ENCODE results near the gene ZC3H8.
A peak's percentile ranks its signal among the peaks of the same experiment; 100 is the strongest.

ZC3H8 gene

GRCh38 chr2:112194482-112194881, 60.4 kb downstream of the ZC3H8 start:
- no peak for DNase-seq

GRCh38 chr2:112194028-112194427, 60.8 kb downstream of the ZC3H8 start:
- DNase-seq = no peak

- DNase-seq = no peak
Measured at GRCh38 chr2:112189001-112189556, 65.8 kb downstream of the ZC3H8 start.

GRCh38 chr2:112187805-112188596, 66.8 kb downstream of the ZC3H8 start:
- peak; percentile 86 for DNase-seq

- no peak for DNase-seq
Measured at GRCh38 chr2:112187046-112187715, 67.7 kb downstream of the ZC3H8 start.

- no peak for DNase-seq
Measured at GRCh38 chr2:112185131-112185530, 69.7 kb downstream of the ZC3H8 start.

GRCh38 chr2:112184121-112184520, 70.7 kb downstream of the ZC3H8 start:
- DNase-seq = no peak

- DNase-seq = no peak
Measured at GRCh38 chr2:112183327-112184025, 71.4 kb downstream of the ZC3H8 start.

GRCh38 chr2:112182581-112183034, 72.2 kb downstream of the ZC3H8 start:
- no peak for DNase-seq

- DNase-seq = no peak
Measured at GRCh38 chr2:112181571-112182290, 73.1 kb downstream of the ZC3H8 start.

- no peak for DNase-seq
Measured at GRCh38 chr2:112175958-112176573, 78.8 kb downstream of the ZC3H8 start.

GRCh38 chr2:112175333-112175732, 79.5 kb downstream of the ZC3H8 start:
- DNase-seq = no peak

GRCh38 chr2:112174383-112174782, 80.5 kb downstream of the ZC3H8 start:
- DNase-seq = no peak

GRCh38 chr2:112173646-112174319, 81.1 kb downstream of the ZC3H8 start:
- no peak for DNase-seq

GRCh38 chr2:112170495-112170894, 84.3 kb downstream of the ZC3H8 start:
- no peak for DNase-seq

- DNase-seq = peak; percentile 69
Measured at GRCh38 chr2:112168422-112169124, 86.3 kb downstream of the ZC3H8 start.

GRCh38 chr2:112166806-112167499, 87.9 kb downstream of the ZC3H8 start:
- no peak for DNase-seq

GRCh38 chr2:112165296-112165695, 89.5 kb downstream of the ZC3H8 start:
- no peak for DNase-seq

- no peak for DNase-seq
Measured at GRCh38 chr2:112164876-112165275, 90.0 kb downstream of the ZC3H8 start.

- no peak for DNase-seq
Measured at GRCh38 chr2:112163541-112163981, 91.3 kb downstream of the ZC3H8 start.
